Caco-2 (cell line): ENCODE measurements around the gene NFILZ. TPM values are rescaled to one million over a fixed set of nuclear protein-coding genes. Genes with fewer than 3 reads are reported as not detected.

Source experiments
- BruUV-seq: library from RNA; stranded (reverse); fragments of 400-500 nt; replicated peaks from 2 replicates; lab custom pipeline; 2021; lab: Mats Ljungman, UMichigan
- CTCF ChIA-PET: fragments of 300-600 bp; sonication (Branson Sonifier 250); formaldehyde crosslinking; loops from one replicate; lab custom pipeline; 2022; ENCODE audit warnings: antibody characterized with exemption; lab: Charles Lee
- POLR2A ChIA-PET: fragments of 300-600 bp; sonication (Branson Sonifier 250); formaldehyde crosslinking; loops from one replicate; lab custom pipeline; 2022; ENCODE audit warnings: antibody characterized with exemption; lab: Charles Lee
- DNase-seq, 2 experiments: peaks; one replicate each; pipeline versions ENCODE4 v3.0.0 to v3.0.0-alpha.2; 2020 to 2022
- H3K27me3 ChIP-seq: replicated peaks from 2 replicates; pipeline ENCODE4 v1.6.0; 2011; ENCODE audit warnings: low read length; ENCODE audit not compliant: control insufficient read depth, insufficient read depth
- H3K36me3 ChIP-seq: 2 replicates; pipeline ENCODE4 v1.5.1; 2011; ENCODE audit warnings: low read length; ENCODE audit not compliant: control insufficient read depth, insufficient read depth
- H3K4me1 ChIP-seq: fragments of 250-450 bp; sonication (Bioruptor Pico); 2 replicates; pipeline ENCODE4 v1.5.1; 2020; ENCODE audit warnings: mild to moderate bottlenecking
- H3K4me3 ChIP-seq: 2 replicates; pipeline ENCODE4 v1.5.1; 2011; ENCODE audit warnings: low read depth, mild to moderate bottlenecking, control low read depth, low read length
- H3K9me3 ChIP-seq: fragments of 250-450 bp; sonication (Bioruptor Pico); 2 replicates; pipeline ENCODE4 v1.5.1; 2020; ENCODE audit warnings: mild to moderate bottlenecking, moderate library complexity
- H3K27ac Mint-ChIP-seq: one replicate; pipeline ENCODE4 v1.8.0; 2022; ENCODE audit warnings: mixed read lengths; ENCODE audit not compliant: unreplicated experiment
- H3K27me3 Mint-ChIP-seq: one replicate; pipeline ENCODE4 v1.8.0; 2022; ENCODE audit warnings: mixed read lengths; ENCODE audit not compliant: insufficient read depth, unreplicated experiment
- H3K36me3 Mint-ChIP-seq: one replicate; pipeline ENCODE4 v1.8.0; 2022; ENCODE audit warnings: mild to moderate bottlenecking, mixed read lengths; ENCODE audit not compliant: insufficient read depth, unreplicated experiment
- H3K4me1 Mint-ChIP-seq: one replicate; pipeline ENCODE4 v1.8.0; 2022; ENCODE audit warnings: low read depth, mixed read lengths; ENCODE audit not compliant: unreplicated experiment
- H3K4me3 Mint-ChIP-seq: one replicate; pipeline ENCODE4 v1.8.0; 2022; ENCODE audit warnings: mild to moderate bottlenecking, moderate library complexity, mixed read lengths; ENCODE audit not compliant: unreplicated experiment
- H3K9me3 Mint-ChIP-seq: one replicate; pipeline ENCODE4 v1.8.0; 2022; ENCODE audit warnings: mixed read lengths; ENCODE audit not compliant: unreplicated experiment
- intact Hi-C: fragments of 100-400 bp; cut with micrococcal nuclease; formaldehyde crosslinking; loops from one replicate; pipeline ENCODE4 v1.10.0; 2022; ENCODE audit not compliant: unreplicated experiment
- total RNA-seq: library from RNA; stranded (reverse); gene quantifications from 2 replicates; pipeline ENCODE4 v1.2.3, GENCODE V29; 2022
- TF ChIP-seq, protein P1 (sequence below), 2 experiments: fragments of 200-600 bp in 1 of 2; IDR thresholded peaks; 1 replicate in 1 of 2; 2 replicates in 1 of 2; pipeline versions ENCODE4 v1.5.1 to v1.8.0; 2011 to 2022; ENCODE audit warnings: antibody characterized with exemption in 1 of 2, control low read depth in 1 of 2, inconsistent platforms in 1 of 2, low read depth in 1 of 2, low read length in 1 of 2, mild to moderate bottlenecking in 1 of 2, moderate library complexity in 1 of 2; ENCODE audit not compliant: insufficient read depth in 1 of 2, severe bottlenecking in 1 of 2, unreplicated experiment in 1 of 2

The NFILZ gene
- total RNA-seq, 1 experiment from 2014 or later = not detected

DNA sequence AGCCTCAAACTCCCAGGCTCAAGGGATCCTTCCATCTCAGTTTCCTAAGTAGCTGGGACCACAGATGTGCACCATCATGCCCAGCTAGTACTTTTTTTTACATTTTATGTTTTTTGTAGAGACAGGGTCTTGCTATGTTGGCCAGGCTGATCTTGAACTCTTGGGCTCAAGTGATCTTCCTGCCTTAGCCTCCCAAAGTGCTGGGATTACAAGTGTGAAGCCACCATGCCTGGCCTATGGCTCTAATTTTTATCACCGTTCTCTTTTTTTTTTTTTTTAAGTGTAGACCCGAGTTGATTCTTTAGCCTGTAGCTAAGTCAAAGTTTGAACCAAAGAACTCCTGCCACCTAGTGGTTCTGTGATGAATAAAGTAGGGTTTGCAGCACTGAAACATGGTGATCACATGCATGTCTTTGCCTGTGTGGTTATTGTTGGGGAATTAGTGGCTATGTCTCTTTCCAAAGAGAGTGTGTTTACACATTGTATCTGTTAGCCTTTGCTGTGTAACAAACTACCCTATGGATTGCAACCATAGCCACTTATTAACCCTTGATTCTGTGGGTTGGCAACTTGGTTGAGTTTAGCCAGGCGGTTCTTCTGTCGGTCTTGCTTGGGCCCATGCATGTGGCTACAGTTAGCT, 11.6 kb downstream of the NFILZ start:
- H3K4me1 Mint-ChIP-seq = peaks cover 6% of the 10 kb centered on the region
- CTCF ChIA-PET = interaction anchor here (0.6 kb wide), 4 partner anchors 11 to 297 kb away, joined by 3 to 5 read pairs (median 4); partner anchors contain the start of gene NFILZ
- TF ChIP-seq, protein P1, sequence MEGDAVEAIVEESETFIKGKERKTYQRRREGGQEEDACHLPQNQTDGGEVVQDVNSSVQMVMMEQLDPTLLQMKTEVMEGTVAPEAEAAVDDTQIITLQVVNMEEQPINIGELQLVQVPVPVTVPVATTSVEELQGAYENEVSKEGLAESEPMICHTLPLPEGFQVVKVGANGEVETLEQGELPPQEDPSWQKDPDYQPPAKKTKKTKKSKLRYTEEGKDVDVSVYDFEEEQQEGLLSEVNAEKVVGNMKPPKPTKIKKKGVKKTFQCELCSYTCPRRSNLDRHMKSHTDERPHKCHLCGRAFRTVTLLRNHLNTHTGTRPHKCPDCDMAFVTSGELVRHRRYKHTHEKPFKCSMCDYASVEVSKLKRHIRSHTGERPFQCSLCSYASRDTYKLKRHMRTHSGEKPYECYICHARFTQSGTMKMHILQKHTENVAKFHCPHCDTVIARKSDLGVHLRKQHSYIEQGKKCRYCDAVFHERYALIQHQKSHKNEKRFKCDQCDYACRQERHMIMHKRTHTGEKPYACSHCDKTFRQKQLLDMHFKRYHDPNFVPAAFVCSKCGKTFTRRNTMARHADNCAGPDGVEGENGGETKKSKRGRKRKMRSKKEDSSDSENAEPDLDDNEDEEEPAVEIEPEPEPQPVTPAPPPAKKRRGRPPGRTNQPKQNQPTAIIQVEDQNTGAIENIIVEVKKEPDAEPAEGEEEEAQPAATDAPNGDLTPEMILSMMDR (IDR thresholded peaks at IDR 0.05; ENCODE audit: insufficient read depth in 1 of 2, low read depth in 1 of 2, low read length in 1 of 2, severe bottlenecking in 1 of 2, unreplicated experiment in 1 of 2) = no peak
- no peaks in the 10 kb centered on the region for H3K36me3 Mint-ChIP-seq
- H3K4me1 ChIP-seq = peaks cover 6% of the 10 kb centered on the region
- peak in 1 of 2 experiments; percentile 15 for DNase-seq
- H3K9me3 ChIP-seq = peaks cover 11% of the 10 kb centered on the region; the same call in 1 of the 2 replicates
- H3K4me3 Mint-ChIP-seq = no peak overlapping the region
- intact Hi-C loops = no loop called here
- no peaks in the 10 kb centered on the region for H3K27me3 ChIP-seq
- H3K27ac Mint-ChIP-seq = no peak overlapping the region
- peaks cover 13% of the 10 kb centered on the region for H3K9me3 Mint-ChIP-seq
- H3K4me3 ChIP-seq = no peak overlapping the region
- POLR2A ChIA-PET = no interaction called here
- H3K36me3 ChIP-seq = no peaks in the 10 kb centered on the region
- BruUV-seq = no TSS peak
- no peaks in the 10 kb centered on the region for H3K27me3 Mint-ChIP-seq

DNA sequence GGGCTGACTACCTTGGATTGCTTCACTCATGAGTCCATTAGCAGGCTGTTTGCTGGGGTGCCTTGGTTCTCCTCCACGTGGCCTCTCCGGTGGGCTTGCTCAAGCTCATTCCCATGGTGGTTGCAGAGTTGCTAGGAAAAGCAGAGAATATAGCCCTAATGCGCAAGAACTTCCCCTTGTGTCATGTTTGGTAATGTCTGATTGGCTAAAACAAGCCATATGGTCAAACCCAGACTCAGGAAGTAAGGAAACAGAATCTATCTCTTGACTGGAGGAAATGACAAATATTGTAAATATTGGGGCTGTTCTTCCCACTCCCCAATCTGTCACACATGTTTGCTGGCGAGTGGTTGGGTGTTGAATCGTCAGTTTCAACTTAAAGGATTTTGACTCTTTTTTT, 12.1 kb downstream of the NFILZ start:
- Mint-ChIP-seq H3K4me1 (peaks cover 6% of the 10 kb centered on the region), H3K36me3 (no peaks in the 10 kb centered on the region), H3K27ac (no peak overlapping the region), H3K9me3 (peaks cover 13% of the 10 kb centered on the region), H3K27me3 (no peaks in the 10 kb centered on the region), H3K4me3 (no peak overlapping the region)
- no peak overlapping the region for H3K4me3 ChIP-seq
- CTCF ChIA-PET = interaction anchor here (0.6 kb wide), 4 partner anchors 12 to 298 kb away, joined by 3 to 5 read pairs (median 4); partner anchors contain the start of gene NFILZ
- no peaks in the 10 kb centered on the region for H3K27me3 ChIP-seq
- no TSS peak for BruUV-seq
- peaks cover 11% of the 10 kb centered on the region; the same call in 1 of the 2 replicates for H3K9me3 ChIP-seq
- no peaks in the 10 kb centered on the region for H3K36me3 ChIP-seq
- peaks cover 6% of the 10 kb centered on the region for H3K4me1 ChIP-seq
- POLR2A ChIA-PET = no interaction called here
- intact Hi-C loops = no loop called here
- no peak for DNase-seq
- TF ChIP-seq, protein P1 (IDR thresholded peaks at IDR 0.05; ENCODE audit: insufficient read depth in 1 of 2, low read depth in 1 of 2, low read length in 1 of 2, severe bottlenecking in 1 of 2, unreplicated experiment in 1 of 2) = no peak

DNA sequence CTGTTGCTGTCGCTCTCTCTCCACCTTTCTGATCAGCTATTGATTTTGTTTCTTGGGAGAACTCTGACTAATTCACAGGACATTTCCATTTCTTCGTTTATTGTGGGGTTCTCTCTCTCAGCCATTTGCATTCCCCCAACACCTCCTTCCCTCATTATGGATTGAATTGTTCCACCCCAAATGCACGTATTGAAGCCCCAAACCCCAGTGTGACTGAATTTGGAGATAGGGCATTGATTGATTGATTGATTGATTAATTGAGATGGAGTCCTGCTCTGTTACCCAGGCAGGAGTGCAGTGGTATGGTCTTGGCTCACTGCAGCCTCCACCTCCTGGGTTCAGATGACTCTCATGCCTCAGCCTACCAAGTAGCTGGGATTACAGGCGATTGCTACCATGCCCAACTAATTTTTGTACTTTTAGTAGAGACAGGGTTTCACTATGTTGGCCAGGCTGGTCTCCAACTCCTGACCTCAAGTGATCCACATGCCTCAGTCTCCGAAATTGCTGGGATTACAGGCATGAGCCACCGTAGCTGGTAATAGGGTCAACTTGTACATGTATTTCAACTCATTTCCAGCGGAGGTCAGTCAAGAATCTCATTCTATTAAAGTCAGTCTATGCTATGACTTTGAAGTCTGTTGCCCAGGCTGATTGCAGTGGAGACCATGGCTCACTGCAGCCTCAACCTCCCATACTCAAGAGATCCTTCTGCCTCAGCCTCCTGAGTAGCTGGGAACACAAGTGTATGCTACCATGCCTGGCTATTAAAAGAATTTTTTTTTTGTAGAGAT, 13.6 kb downstream of the NFILZ start:
- Histone ChIP-seq H3K27me3 (no peaks in the 10 kb centered on the region), H3K4me3 (no peak overlapping the region), H3K4me1 (peaks cover 6% of the 10 kb centered on the region), H3K36me3 (no peaks in the 10 kb centered on the region), H3K9me3 (peaks cover 11% of the 10 kb centered on the region; the same call in 1 of the 2 replicates)
- TF ChIP-seq, protein P1 (IDR thresholded peaks at IDR 0.05; ENCODE audit: insufficient read depth in 1 of 2, low read depth in 1 of 2, low read length in 1 of 2, severe bottlenecking in 1 of 2, unreplicated experiment in 1 of 2) = no peak
- no TSS peak for BruUV-seq
- Mint-ChIP-seq H3K4me3 (no peak overlapping the region), H3K4me1 (peaks cover 6% of the 10 kb centered on the region), H3K27me3 (no peaks in the 10 kb centered on the region), H3K27ac (no peak overlapping the region), H3K9me3 (peaks cover 13% of the 10 kb centered on the region), H3K36me3 (no peaks in the 10 kb centered on the region)
- no peak for DNase-seq
- POLR2A ChIA-PET = no interaction called here
- intact Hi-C loops = no loop called here
- CTCF ChIA-PET = no interaction called here
